GM18520 (cell line): Measurements from ENCODE around the gene ATP1A4.

ENCODE experiments used
- ATAC-seq: cut with Tn5 transposase; IDR thresholded peaks from one replicate; pipeline ENCODE4 v1.9.1; 2021; ENCODE audit not compliant: unreplicated experiment

ATP1A4 gene

GRCh38 chr1:160139840-160140239, 11.6 kb upstream of the ATP1A4 start:
- no peak for ATAC-seq

- no peak for ATAC-seq
These were observed 7.7 kb upstream of the ATP1A4 start for GRCh38 chr1:160143695-160144094.

- no peak for ATAC-seq
These were observed 6.5 kb upstream of the ATP1A4 start for GRCh38 chr1:160144921-160145320.

GRCh38 chr1:160146107-160146506, 5.3 kb upstream of the ATP1A4 start:
- no peak for ATAC-seq

GRCh38 chr1:160148121-160148520, 3.3 kb upstream of the ATP1A4 start:
- ATAC-seq, result no peak

- no peak for ATAC-seq
These were observed 2.2 kb upstream of the ATP1A4 start for GRCh38 chr1:160149233-160149632.

GRCh38 chr1:160149716-160150115, 1.7 kb upstream of the ATP1A4 start:
- no peak for ATAC-seq

- ATAC-seq, result no peak
These were observed 3.4 kb downstream of the ATP1A4 start for GRCh38 chr1:160154790-160155189.

- no peak for ATAC-seq
These were observed 5.0 kb downstream of the ATP1A4 start for GRCh38 chr1:160156361-160156760.

GRCh38 chr1:160157174-160157573, 5.8 kb downstream of the ATP1A4 start:
- ATAC-seq, result no peak

- no peak for ATAC-seq
These were observed 6.6 kb downstream of the ATP1A4 start for GRCh38 chr1:160158031-160158430.

- ATAC-seq, result no peak
These were observed 7.1 kb downstream of the ATP1A4 start for GRCh38 chr1:160158534-160158933.

- no peak for ATAC-seq
These were observed 8.4 kb downstream of the ATP1A4 start for GRCh38 chr1:160159846-160160245.

GRCh38 chr1:160161965-160162705, 10.7 kb downstream of the ATP1A4 start:
- ATAC-seq, result no peak

GRCh38 chr1:160162931-160163330, 11.5 kb downstream of the ATP1A4 start:
- ATAC-seq, result no peak

- ATAC-seq, result no peak
These were observed 12.2 kb downstream of the ATP1A4 start for GRCh38 chr1:160163615-160164014.

- no peak for ATAC-seq
These were observed 12.7 kb downstream of the ATP1A4 start for GRCh38 chr1:160164121-160164520.

GRCh38 chr1:160166166-160166868, 14.9 kb downstream of the ATP1A4 start:
- ATAC-seq, result no peak

- ATAC-seq, result no peak
These were observed 15.7 kb downstream of the ATP1A4 start for GRCh38 chr1:160167056-160167455.

GRCh38 chr1:160167580-160167979, 16.2 kb downstream of the ATP1A4 start:
- ATAC-seq, result no peak

GRCh38 chr1:160168016-160168415, 16.6 kb downstream of the ATP1A4 start:
- ATAC-seq, result no peak

GRCh38 chr1:160168609-160169369, 17.4 kb downstream of the ATP1A4 start:
- no peak for ATAC-seq
